ENCODE results near the gene CMTM3. TPM values are rescaled to one million over a fixed set of nuclear protein-coding genes. Genes with fewer than 3 reads are reported as not detected.

Gene CMTM3
- total RNA-seq, 1 experiment from 2014 or later: 19.1 TPM

DNA sequence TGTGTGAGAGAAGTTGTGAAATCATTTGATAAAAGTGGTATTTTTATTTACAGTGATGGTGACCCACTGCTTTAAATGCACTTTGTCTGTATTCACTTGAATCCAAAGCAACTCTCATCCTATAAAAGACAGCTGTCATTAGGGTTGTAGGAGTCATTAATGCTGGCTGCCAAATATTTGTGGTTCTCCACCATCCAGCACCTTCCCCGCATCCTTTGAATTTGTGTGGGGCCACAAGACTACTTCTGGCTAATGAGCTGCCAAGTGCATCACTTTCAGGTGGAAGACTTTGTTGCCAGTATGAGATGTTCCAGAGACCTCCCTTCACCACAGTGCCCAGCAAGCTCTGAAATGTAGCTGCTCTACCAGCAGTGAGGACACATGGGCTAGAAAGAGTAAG, 43.4 kb downstream of the CMTM3 start (continued):
- TF ChIP-seq PREB (CRISPR knock-in tag; IDR thresholded peaks at IDR 0.05; ENCODE audit: borderline replicate concordance) (no peak), TCF7 (CRISPR knock-in tag; IDR thresholded peaks at IDR 0.05; ENCODE audit: low read depth) (no peak), CTCF (IDR thresholded peaks at IDR 0.05) (no peak)

DNA sequence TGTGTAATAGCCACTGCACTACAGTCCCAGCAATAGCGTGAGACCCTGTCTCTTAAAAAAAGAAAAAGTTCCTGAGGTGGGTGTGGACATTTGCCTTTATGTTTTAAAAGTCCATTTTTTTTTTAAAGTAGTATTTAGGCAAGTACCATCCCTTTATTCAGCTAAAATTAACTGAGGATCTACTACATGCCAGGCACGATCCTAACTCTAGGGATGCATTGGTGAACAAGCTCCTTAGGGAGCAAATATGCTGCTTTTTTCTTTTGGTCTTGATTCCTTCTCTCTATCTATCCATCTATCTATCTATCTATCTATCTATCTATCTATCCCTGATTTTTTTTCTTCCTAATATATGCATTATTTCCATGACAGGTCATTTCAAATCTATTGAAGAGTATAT, 44.7 kb downstream of the CMTM3 start:
- Mint-ChIP-seq H3K36me3 (no peaks in the 10 kb centered on the region), H3K9me3 (no peaks in the 10 kb centered on the region), H3K4me1 (peaks cover 22% of the 10 kb centered on the region), H3K27me3 (ENCODE audit: low read depth) (no peaks in the 10 kb centered on the region), H3K27ac (no peak overlapping the region), H3K4me3 (no peak overlapping the region)
- POLR2A ChIA-PET: no interaction called here
- ATAC-seq: no peak
- no peak for DNase-seq (ENCODE audit: low spot score)
- no peak for TF ChIP-seq SMAD4 (CRISPR knock-in tag; IDR thresholded peaks at IDR 0.05)
- TF ChIP-seq GABPB1 (CRISPR knock-in tag; IDR thresholded peaks at IDR 0.05): no peak
- TF ChIP-seq JAZF1 (CRISPR knock-in tag; IDR thresholded peaks at IDR 0.05): no peak
- no peak for TF ChIP-seq SP1 (CRISPR knock-in tag; conservative IDR thresholded peaks at IDR 0.05)
- TF ChIP-seq EMX1 (CRISPR knock-in tag; IDR thresholded peaks at IDR 0.05): no peak
- TF ChIP-seq, protein P1, sequence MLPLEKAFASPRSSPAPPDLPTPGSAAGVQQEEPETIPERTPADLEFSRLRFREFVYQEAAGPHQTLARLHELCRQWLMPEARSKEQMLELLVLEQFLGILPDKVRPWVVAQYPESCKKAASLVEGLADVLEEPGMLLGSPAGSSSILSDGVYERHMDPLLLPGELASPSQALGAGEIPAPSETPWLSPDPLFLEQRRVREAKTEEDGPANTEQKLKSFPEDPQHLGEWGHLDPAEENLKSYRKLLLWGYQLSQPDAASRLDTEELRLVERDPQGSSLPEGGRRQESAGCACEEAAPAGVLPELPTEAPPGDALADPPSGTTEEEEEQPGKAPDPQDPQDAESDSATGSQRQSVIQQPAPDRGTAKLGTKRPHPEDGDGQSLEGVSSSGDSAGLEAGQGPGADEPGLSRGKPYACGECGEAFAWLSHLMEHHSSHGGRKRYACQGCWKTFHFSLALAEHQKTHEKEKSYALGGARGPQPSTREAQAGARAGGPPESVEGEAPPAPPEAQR (CRISPR knock-in tag; IDR thresholded peaks at IDR 0.05): no peak
- TF ChIP-seq PRDM15 (CRISPR knock-in tag; IDR thresholded peaks at IDR 0.05): no peak
- TF ChIP-seq ZNF416 (CRISPR knock-in tag; IDR thresholded peaks at IDR 0.05): no peak
- TF ChIP-seq, protein P2, sequence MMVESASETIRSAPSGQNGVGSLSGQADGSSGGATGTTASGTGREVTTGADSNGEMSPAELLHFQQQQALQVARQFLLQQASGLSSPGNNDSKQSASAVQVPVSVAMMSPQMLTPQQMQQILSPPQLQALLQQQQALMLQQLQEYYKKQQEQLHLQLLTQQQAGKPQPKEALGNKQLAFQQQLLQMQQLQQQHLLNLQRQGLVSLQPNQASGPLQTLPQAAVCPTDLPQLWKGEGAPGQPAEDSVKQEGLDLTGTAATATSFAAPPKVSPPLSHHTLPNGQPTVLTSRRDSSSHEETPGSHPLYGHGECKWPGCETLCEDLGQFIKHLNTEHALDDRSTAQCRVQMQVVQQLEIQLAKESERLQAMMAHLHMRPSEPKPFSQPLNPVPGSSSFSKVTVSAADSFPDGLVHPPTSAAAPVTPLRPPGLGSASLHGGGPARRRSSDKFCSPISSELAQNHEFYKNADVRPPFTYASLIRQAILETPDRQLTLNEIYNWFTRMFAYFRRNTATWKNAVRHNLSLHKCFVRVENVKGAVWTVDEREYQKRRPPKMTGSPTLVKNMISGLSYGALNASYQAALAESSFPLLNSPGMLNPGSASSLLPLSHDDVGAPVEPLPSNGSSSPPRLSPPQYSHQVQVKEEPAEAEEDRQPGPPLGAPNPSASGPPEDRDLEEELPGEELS (CRISPR knock-in tag; IDR thresholded peaks at IDR 0.05): no peak
- no peak for TF ChIP-seq ZNF138 (CRISPR knock-in tag; conservative IDR thresholded peaks at IDR 0.05)
- TF ChIP-seq, protein P3, sequence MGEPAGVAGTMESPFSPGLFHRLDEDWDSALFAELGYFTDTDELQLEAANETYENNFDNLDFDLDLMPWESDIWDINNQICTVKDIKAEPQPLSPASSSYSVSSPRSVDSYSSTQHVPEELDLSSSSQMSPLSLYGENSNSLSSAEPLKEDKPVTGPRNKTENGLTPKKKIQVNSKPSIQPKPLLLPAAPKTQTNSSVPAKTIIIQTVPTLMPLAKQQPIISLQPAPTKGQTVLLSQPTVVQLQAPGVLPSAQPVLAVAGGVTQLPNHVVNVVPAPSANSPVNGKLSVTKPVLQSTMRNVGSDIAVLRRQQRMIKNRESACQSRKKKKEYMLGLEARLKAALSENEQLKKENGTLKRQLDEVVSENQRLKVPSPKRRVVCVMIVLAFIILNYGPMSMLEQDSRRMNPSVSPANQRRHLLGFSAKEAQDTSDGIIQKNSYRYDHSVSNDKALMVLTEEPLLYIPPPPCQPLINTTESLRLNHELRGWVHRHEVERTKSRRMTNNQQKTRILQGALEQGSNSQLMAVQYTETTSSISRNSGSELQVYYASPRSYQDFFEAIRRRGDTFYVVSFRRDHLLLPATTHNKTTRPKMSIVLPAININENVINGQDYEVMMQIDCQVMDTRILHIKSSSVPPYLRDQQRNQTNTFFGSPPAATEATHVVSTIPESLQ (CRISPR knock-in tag; IDR thresholded peaks at IDR 0.05): no peak
- TF ChIP-seq, protein P4, sequence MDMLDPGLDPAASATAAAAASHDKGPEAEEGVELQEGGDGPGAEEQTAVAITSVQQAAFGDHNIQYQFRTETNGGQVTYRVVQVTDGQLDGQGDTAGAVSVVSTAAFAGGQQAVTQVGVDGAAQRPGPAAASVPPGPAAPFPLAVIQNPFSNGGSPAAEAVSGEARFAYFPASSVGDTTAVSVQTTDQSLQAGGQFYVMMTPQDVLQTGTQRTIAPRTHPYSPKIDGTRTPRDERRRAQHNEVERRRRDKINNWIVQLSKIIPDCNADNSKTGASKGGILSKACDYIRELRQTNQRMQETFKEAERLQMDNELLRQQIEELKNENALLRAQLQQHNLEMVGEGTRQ (CRISPR knock-in tag; IDR thresholded peaks at IDR 0.05): no peak
- no peak for TF ChIP-seq ATF1 (CRISPR knock-in tag; IDR thresholded peaks at IDR 0.05)
- no peak for TF ChIP-seq ZBTB21 (CRISPR knock-in tag; IDR thresholded peaks at IDR 0.05; ENCODE audit: borderline replicate concordance)
- no peak for TF ChIP-seq ZNF317 (CRISPR knock-in tag; IDR thresholded peaks at IDR 0.05; ENCODE audit: borderline replicate concordance, low read depth)
- CTCF ChIA-PET: interaction anchor here (1.2 to 1.6 kb wide), 2 partner anchors 10 to 12 kb away, joined by 3 to 4 read pairs; no protein-coding TSS in a partner anchor
